OCI-M2 (cell line): ENCODE data around the gene PIEZO2.

ENCODE experiments used
- DNase-seq: peaks from one replicate; lab custom pipeline; 2025; ENCODE audit not compliant: unreplicated experiment; lab: John Stamatoyannopoulos, UW

PIEZO2 gene

GRCh38 chr18:10751653-10752052 lies 397.7 kb downstream of the PIEZO2 start:
- no peak for DNase-seq

GRCh38 chr18:10750191-10751035 lies 399.0 kb downstream of the PIEZO2 start:
- no peak for DNase-seq

- no peak for DNase-seq
These were observed 400.7 kb downstream of the PIEZO2 start for GRCh38 chr18:10748641-10749040.

GRCh38 chr18:10745971-10746370 lies 403.4 kb downstream of the PIEZO2 start:
- no peak for DNase-seq

- no peak for DNase-seq
These were observed 404.1 kb downstream of the PIEZO2 start for GRCh38 chr18:10745219-10745618.

GRCh38 chr18:10743766-10744165 lies 405.6 kb downstream of the PIEZO2 start:
- no peak for DNase-seq

GRCh38 chr18:10739152-10739551 lies 410.2 kb downstream of the PIEZO2 start:
- DNase-seq = no peak

- DNase-seq = no peak
These were observed 412.4 kb downstream of the PIEZO2 start for GRCh38 chr18:10736984-10737383.

- DNase-seq = no peak
These were observed 416.4 kb downstream of the PIEZO2 start for GRCh38 chr18:10732990-10733389.

- DNase-seq = no peak
These were observed 421.9 kb downstream of the PIEZO2 start for GRCh38 chr18:10727477-10727876.

GRCh38 chr18:10726198-10727068 lies 422.9 kb downstream of the PIEZO2 start:
- DNase-seq = no peak

- DNase-seq = no peak
These were observed 424.7 kb downstream of the PIEZO2 start for GRCh38 chr18:10724666-10725065.

- DNase-seq = no peak
These were observed 425.9 kb downstream of the PIEZO2 start for GRCh38 chr18:10723496-10723895.

- DNase-seq = no peak
These were observed 430.6 kb downstream of the PIEZO2 start for GRCh38 chr18:10718809-10719208.

GRCh38 chr18:10715791-10716190 lies 433.6 kb downstream of the PIEZO2 start:
- DNase-seq = no peak

GRCh38 chr18:10713409-10713808 lies 436.0 kb downstream of the PIEZO2 start:
- DNase-seq = no peak

- no peak for DNase-seq
These were observed 442.1 kb downstream of the PIEZO2 start for GRCh38 chr18:10707294-10707693.

GRCh38 chr18:10705786-10706185 lies 443.6 kb downstream of the PIEZO2 start:
- no peak for DNase-seq

- no peak for DNase-seq
These were observed 444.1 kb downstream of the PIEZO2 start for GRCh38 chr18:10705291-10705690.

- DNase-seq = no peak
These were observed 447.2 kb downstream of the PIEZO2 start for GRCh38 chr18:10702206-10702605.

GRCh38 chr18:10690366-10690765 lies 459.0 kb downstream of the PIEZO2 start:
- DNase-seq = no peak

GRCh38 chr18:10690035-10690329 lies 459.4 kb downstream of the PIEZO2 start:
- no peak for DNase-seq
